Stimulated activated CD4-positive, alpha-beta T cell treated with anti-CD3 and anti-CD28 coated beads, Interleukin-15, amount 100 ng/mL, for 48 hours (primary cell): ENCODE data around the gene STRN3.

Source experiments
- DNase-seq, 2 donors: peaks; one replicate each; pipeline ENCODE4 v3.0.0-alpha.2; 2020; ENCODE audit warnings: low read depth in 2 of 2

Gene STRN3

GRCh38 chr14:30873308-30874119, 152.7 kb downstream of the STRN3 start:
- no peak for DNase-seq

GRCh38 chr14:30872602-30873001, 153.6 kb downstream of the STRN3 start:
- DNase-seq: no peak

- DNase-seq: no peak
Observed at GRCh38 chr14:30869551-30870155, 156.5 kb downstream of the STRN3 start.

- no peak for DNase-seq
Observed at GRCh38 chr14:30868736-30869135, 157.4 kb downstream of the STRN3 start.

GRCh38 chr14:30864934-30865333, 161.2 kb downstream of the STRN3 start:
- no peak for DNase-seq

- no peak for DNase-seq
Observed at GRCh38 chr14:30861200-30861599, 165.0 kb downstream of the STRN3 start.

- DNase-seq: peak in 1 of 2 donors; percentile 16
Observed at GRCh38 chr14:30855345-30856037, 170.7 kb downstream of the STRN3 start.

- DNase-seq: no peak
Observed at GRCh38 chr14:30854492-30854891, 171.7 kb downstream of the STRN3 start.

- no peak for DNase-seq
Observed at GRCh38 chr14:30853946-30854345, 172.2 kb downstream of the STRN3 start.

GRCh38 chr14:30849983-30850382, 176.2 kb downstream of the STRN3 start:
- DNase-seq: no peak

- no peak for DNase-seq
Observed at GRCh38 chr14:30849354-30849753, 176.8 kb downstream of the STRN3 start.

- DNase-seq: no peak
Observed at GRCh38 chr14:30848449-30849240, 177.5 kb downstream of the STRN3 start.
